ENCODE results near the gene SH3PXD2A.

SH3PXD2A gene

GRCh38 chr10:103746598-103746997, 108.8 kb downstream of the SH3PXD2A start:
- Histone ChIP-seq H3K27ac (no peak overlapping the region), H3K79me2 (ENCODE audit: insufficient read depth, low read depth) (no peaks in the 10 kb centered on the region), H3K4me2 (no peak overlapping the region), H3K4me1 (ENCODE audit: low read depth, poor library complexity, severe bottlenecking) (no peaks in the 10 kb centered on the region), H4K20me1 (ENCODE audit: insufficient read depth) (no peaks in the 10 kb centered on the region), H3K9ac (no peak overlapping the region), H3K4me3 (IDR thresholded peaks at IDR 0.05; ENCODE audit: insufficient read depth, low read depth, low read length) (no peak overlapping the region), H2AFZ (ENCODE audit: low read depth) (no peak overlapping the region), H3K27me3 (ENCODE audit: insufficient read depth, low read depth) (no peaks in the 10 kb centered on the region), H3K36me3 (ENCODE audit: insufficient read depth) (no peaks in the 10 kb centered on the region)
- TF ChIP-seq CTCF (conservative IDR thresholded peaks at IDR 0.05; ENCODE audit: low read depth, low read length), result no peak

GRCh38 chr10:103745341-103746247, 109.8 kb downstream of the SH3PXD2A start:
- Histone ChIP-seq H3K27ac (no peak overlapping the region), H3K4me1 (ENCODE audit: low read depth, poor library complexity, severe bottlenecking) (no peaks in the 10 kb centered on the region), H2AFZ (ENCODE audit: low read depth) (no peak overlapping the region)

GRCh38 chr10:103742824-103743223, 112.6 kb downstream of the SH3PXD2A start:
- Histone ChIP-seq H3K4me1 (ENCODE audit: low read depth, poor library complexity, severe bottlenecking) (no peaks in the 10 kb centered on the region), H3K36me3 (ENCODE audit: insufficient read depth) (no peaks in the 10 kb centered on the region), H3K27me3 (ENCODE audit: insufficient read depth, low read depth) (no peaks in the 10 kb centered on the region), H3K27ac (no peak overlapping the region), H2AFZ (ENCODE audit: low read depth) (no peak overlapping the region), H3K4me3 (IDR thresholded peaks at IDR 0.05; ENCODE audit: insufficient read depth, low read depth, low read length) (no peak overlapping the region), H3K4me2 (no peak overlapping the region), H3K79me2 (ENCODE audit: insufficient read depth, low read depth) (no peaks in the 10 kb centered on the region), H4K20me1 (ENCODE audit: insufficient read depth) (no peaks in the 10 kb centered on the region), H3K9ac (no peak overlapping the region)
- no peak for TF ChIP-seq CTCF (conservative IDR thresholded peaks at IDR 0.05; ENCODE audit: low read depth, low read length)

More at GRCh38 chr10:103745341-103746247, 109.8 kb downstream of the SH3PXD2A start:
- Histone ChIP-seq H3K36me3 (ENCODE audit: insufficient read depth) (no peaks in the 10 kb centered on the region), H3K27me3 (ENCODE audit: insufficient read depth, low read depth) (no peaks in the 10 kb centered on the region), H3K9ac (no peak overlapping the region), H3K4me3 (IDR thresholded peaks at IDR 0.05; ENCODE audit: insufficient read depth, low read depth, low read length) (no peak overlapping the region), H3K79me2 (ENCODE audit: insufficient read depth, low read depth) (no peaks in the 10 kb centered on the region), H4K20me1 (ENCODE audit: insufficient read depth) (no peaks in the 10 kb centered on the region), H3K4me2 (no peak overlapping the region)
- no peak for TF ChIP-seq CTCF (conservative IDR thresholded peaks at IDR 0.05; ENCODE audit: low read depth, low read length)

- Histone ChIP-seq H4K20me1 (ENCODE audit: insufficient read depth) (no peaks in the 10 kb centered on the region), H3K4me2 (no peak overlapping the region), H3K27ac (no peak overlapping the region), H3K4me1 (ENCODE audit: low read depth, poor library complexity, severe bottlenecking) (no peaks in the 10 kb centered on the region), H3K79me2 (ENCODE audit: insufficient read depth, low read depth) (no peaks in the 10 kb centered on the region), H2AFZ (ENCODE audit: low read depth) (no peak overlapping the region), H3K4me3 (IDR thresholded peaks at IDR 0.05; ENCODE audit: insufficient read depth, low read depth, low read length) (no peak overlapping the region), H3K36me3 (ENCODE audit: insufficient read depth) (no peaks in the 10 kb centered on the region), H3K27me3 (ENCODE audit: insufficient read depth, low read depth) (no peaks in the 10 kb centered on the region), H3K9ac (no peak overlapping the region)
- no peak for TF ChIP-seq CTCF (conservative IDR thresholded peaks at IDR 0.05; ENCODE audit: low read depth, low read length)
These were observed 114.8 kb downstream of the SH3PXD2A start for GRCh38 chr10:103740611-103741010.

Data from KMS-11 (cell line).